ENCODE results near the gene DLEC1.
"Not testable (repeated sequence)": the region's sequence is repeated elsewhere in the genome, so short reads cannot be mapped to it uniquely, and the experiment has no call there.

The DLEC1 gene

DNA sequence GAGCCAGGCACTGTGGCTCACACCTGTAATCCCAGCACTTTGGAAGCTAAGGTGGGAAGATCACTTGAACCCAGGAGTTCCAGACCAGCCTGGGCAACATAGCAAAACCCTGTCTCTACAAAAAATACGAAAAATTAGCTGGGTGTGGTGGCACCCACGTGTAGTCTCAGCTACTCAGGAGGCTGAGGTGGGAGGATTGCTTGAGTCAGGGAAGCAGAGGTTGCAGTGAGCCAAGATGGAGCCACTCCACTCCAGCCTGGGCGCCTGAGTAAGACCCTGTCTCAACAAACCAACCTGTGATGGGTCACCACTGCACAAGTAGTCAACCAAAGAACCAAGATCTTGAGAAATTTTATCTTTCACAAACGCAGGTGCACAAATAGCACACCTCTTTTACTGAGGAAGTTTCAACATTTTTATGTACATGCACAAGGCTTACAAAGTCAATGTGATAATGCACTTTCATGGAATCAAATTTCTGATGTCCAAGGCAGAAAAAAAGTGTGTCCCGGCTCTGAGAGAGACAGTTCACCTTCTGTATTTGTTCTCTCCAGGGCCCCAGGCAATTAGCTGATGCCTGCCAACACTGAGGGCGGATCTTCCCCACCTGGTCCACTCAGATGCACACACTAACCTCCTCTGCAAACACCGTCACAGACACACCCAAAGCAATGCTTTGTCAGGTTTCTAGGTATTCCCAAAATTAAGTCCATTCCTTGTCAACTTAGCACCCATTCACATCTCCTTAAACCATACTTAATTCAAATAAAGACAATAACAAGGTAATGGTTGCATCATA, 85.5 kb downstream of the DLEC1 start:
- DNase-seq: no peak

DNA sequence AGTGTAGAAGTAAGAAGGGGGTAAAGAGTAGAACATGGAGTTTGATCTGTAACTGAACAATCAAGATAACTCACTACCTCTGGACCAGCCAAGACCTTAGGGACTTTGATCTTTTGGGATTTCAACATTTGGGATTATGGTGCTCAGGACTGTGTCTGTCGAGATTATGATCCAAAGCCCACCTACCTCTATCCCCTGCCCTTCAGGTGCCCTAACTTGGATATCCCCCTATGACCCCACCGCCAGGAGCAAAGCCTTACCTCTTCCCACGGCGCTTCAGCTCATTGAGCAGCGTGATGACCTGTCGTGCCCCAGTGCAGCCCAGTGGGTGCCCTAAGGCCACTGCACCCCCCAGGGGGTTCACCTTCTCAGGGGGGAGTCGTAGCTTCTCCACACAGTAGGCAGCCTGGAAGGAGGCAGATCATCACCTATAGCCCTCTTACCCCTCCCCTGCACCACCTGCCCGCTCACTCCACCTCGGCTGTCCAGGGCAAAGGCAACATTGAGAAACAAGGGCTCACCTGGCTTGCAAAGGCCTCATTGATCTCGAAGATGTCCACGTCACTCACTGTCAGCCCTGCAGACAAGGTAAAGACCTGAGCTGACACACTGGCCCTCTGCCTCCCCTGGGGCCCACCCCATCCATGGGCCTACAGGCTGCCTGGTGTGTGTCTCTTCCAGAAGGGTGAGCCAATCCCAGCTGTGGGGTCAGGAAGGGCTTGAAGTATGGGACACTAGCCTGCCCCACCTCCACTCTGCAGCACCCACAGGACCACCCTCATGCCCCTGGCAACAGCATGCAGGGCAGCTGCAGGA, 86.5 kb downstream of the DLEC1 start:
- no peak for DNase-seq

DNA sequence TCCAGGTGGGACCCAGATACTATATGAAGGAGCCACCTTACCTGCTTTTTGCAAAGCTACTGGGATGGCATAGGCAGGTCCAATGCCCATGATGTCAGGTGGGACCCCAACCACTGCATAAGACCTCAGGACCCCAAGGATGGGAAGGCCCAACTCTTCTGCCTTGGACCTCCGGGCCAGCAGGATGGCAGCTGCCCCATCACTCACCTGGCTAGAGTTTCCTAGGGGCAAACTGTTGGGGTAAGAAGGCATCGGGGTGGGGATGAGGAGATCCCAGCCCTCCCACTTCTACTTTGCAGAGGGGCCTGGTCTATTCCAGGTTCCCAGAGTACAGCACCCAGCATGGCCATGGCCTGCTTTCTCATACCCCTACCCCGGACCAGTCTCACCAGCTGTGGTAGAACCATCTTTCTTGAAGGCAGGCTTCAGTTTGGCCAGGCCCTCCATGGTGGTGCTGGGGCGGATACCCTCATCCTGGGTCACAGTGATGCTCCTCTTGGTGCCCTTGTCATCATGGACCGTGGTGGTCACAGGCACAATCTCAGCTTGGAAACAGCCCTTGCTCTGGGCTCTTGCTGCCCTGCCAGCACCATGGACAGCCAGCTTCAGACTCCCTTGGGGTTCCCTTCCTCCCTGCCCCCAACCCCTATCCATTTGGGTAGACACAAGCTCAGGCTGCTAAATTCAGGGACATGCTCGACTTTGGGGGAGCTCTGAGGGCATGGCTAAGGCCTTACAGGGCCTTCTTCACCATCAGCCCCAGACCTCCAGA, 87.3 kb downstream of the DLEC1 start:
- DNase-seq: no peak

DNA sequence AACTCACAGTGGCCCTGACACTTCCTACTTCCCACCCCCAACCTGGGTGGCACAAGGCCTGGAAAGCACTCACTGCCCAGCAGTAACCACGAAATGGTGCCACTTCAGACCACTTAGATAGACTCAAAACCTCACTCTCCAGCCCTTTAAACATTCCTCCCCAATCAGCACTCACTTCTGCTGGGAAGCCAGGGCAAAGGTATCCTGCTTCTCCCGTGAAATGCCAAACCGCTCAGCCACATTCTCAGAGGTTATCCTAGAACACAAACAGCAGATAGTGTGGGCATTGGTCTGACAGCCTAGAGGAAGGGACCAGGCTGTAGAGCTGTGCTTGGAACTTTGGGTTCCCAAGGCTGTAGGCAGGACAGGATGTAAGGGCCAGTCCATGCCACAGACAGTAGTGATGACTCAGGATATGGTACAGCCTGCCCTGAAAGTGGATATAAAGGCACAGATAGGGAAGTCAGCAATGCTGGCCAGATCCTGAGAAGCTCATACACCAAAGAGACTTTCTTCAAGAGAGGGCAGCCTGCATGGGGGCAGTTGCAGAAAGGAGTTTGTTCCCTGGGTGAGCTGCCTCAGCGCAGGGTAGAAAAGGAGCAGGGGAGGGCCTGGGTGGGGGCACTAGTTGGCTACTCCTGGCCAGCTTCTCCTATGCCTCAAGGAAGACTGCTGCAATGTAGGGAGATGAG, 88.7 kb downstream of the DLEC1 start:
- no peak for DNase-seq

DNA sequence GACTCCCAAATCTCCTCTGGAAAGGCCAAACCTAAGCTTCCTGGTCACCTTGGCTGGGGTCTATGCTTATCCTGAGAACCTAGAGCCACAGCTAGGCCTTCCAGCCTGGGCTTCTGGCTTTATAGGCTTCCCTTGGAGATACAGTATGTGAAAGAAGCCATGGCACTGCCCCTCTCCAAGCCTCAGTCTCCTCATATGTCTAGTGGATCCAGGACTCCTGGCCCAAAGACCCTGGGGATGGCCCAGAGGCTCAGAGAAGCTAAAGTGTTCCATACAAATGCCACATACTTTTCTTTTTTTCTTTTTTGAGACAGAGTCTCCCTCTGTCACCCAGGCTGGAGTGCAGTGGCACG, 89.3 kb downstream of the DLEC1 start:
- DNase-seq: no peak

DNA sequence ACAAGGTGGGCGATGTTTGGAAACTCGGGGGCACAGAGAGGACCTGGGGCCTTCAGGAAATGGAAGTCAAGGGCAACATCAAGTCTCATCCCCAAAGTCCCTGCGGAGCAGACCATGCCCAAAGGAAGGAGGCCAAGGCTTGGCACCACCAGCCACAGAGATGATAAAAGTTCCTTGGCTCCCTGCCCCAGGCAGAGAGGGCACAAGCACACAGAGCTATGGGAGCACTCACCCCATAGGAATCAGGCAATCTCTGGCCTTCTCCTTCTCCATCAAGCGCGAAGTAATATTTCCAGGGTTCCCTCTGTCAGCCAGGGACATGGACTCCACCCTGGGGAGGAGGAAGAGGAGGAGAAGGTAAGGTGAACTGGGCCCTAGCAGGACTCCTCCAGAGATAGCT, 90.0 kb downstream of the DLEC1 start:
- no peak for DNase-seq

DNA sequence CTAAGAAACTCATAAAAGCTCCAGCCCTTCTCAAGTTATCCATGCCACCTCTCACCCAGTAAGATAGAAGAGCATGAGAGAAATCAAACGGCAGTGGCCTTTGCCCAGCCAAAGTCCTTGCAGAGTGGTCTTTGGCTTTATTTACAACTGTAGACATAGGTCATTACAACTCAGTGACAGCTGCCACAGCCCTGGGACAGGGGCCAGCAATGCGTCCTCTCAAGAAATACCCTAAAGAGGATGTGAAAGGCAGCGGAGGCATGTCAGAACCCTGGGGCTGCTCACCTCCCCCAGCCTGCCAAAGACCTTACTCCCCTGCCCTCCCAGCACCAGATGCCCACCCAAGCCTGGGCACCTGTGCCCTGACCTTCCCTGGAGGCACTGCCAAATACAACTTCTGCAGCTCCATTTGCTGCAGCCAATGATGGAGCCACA, 91.6 kb downstream of the DLEC1 start:
- DNase-seq: no peak

DNA sequence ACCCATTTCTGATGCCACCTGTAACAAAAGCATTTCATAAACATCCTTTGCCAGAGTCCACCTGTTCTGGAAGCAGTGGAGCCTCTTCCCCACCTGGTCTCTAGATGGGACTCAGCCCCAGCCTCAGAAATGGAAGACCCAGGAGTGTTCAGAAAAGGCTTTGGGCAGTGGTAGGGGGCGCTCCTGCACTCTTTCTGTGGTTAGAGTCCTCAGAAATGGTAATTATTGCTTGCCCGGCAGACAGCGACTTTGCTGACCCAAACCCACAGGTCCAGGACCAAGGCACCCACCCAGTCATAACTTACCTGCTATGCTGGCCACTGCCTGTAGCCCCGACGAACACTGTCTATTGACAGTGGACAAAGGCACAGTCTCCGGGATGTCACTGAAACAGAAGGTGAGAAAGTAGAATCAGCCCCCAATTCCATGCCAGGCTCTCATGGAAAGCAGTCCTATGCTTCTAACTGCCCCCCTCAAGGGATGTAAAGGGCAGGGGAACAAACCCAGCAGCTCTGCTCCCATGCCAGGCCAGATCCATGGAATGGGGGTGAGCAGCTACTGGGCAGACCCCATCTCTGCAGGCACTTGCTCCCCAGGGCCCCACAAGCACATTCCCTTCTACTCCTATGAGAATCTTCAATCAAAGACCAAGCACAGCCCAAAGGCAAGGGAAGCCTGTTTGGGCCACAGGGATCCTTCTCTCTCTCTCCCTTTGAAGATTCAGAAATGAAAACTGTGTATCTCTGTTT, 92.8 kb downstream of the DLEC1 start:
- DNase-seq: peak; percentile 30

DNA sequence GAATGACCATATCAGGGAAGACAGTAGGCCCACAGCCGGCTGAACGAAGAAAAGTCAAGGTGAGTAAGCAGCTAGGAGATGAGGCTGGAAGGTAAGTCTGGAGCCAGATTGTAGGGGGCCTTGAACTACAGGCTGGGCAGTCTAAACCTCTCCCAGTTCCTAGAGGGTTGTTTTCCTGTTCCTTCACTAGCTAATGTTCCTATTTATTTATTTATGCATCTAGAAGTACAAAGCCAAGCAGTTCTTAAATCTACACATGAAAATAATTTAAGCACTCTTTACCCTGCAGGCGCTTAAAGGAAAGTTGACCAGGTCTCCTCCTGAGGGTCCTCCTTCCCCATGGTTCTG, 94.2 kb downstream of the DLEC1 start:
- no peak for DNase-seq

DNA sequence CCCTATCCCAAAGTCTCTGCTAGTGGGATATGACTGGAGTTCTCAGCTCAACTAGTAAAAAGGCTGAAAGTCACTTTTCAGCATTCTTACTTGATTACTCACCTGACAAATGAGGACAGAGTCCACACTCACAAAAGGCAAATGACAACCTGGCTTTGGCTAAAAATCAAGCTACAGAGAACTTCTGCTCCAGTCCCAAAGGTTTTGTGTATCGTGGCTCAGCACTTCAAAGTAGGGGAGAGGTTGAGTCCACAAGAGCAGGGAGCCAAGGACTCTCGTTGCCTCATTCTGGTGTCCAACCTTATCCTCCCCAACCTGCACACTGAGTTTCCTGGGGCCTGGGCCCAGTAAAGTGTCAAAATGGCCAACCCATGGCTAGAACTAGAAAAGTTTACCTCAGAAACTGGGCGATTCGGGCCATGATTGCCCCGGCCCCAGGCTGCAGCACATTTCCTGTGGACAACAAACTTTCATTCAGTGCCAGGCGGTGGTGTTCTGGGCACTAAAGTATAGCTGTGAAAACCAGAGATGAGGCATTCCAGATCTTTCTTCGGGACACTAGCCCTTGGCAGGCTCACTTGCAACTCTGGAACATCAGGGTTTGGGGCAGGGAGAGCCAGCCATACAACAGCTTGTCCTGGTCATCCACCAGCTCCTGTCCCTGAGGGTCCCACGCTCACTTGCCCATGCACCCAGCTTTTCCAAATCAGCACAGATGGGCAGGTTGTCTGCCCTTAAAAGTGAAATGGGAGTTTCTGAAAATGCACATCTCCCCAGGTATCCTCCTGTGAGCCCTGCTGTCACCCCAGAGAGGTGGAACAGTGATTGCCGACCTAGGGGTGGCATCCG, 94.8 kb downstream of the DLEC1 start:
- no peak for DNase-seq

DNA sequence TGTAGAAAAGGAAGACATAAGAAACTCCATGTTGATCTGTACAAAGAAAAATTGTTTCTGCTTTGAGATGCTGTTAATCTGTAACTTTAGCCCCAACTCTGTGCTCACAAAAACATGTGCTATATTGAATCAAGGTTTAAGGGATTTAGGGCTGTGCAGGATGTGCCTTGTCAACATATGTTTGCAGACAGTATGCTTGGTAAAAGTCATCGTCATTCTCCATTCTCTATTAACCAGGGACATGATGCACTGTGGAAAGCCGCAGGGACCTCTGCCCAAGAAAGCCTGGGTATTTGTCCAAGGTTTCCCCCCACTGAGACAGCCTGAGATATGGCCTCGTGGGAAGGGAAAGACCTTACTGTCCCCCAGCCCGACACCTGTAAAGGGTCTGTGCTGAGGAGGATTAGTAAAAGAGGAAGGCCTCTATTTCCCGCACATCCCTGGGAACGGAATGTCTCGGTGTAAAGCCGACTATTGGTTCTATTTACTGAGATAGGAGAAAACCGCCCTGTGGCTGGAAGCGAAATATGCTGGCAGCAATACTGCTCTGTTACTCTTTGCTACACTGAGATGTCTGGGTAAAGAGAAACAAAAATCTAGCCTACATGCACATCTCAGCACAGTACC, 95.6 kb downstream of the DLEC1 start:
- not testable (repeated sequence) for DNase-seq

DNA sequence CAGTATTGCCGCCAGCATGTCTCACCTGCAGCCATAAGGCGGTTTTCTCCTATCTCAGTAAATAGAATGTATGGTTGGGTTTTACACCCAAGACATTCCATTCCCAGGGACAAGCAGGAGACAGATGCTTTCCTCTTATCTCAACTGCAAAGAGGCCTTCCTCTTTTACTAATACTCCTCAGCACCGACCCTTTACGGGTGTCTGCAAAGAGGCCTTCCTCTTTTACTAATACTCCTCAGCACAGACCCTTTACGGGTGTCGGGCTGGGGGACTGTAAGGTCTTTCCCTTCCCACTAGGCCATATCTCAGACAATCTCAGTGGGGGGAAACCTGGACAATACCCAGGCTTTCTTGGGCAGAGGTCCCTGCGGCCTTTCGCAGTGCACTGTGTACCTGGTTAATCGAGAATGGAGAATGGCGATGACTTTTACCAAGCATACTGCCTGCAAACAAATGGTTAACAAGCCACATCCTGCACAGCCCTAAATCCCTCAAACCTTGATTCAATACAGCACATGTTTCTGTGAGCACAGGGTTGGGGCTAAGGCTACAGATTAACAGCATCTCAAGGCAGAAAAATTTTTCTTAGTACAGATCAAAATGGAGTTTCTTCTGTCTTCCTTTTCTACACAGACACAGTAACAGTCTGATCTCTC, 96.7 kb downstream of the DLEC1 start:
- DNase-seq: peak; percentile 42

DNA sequence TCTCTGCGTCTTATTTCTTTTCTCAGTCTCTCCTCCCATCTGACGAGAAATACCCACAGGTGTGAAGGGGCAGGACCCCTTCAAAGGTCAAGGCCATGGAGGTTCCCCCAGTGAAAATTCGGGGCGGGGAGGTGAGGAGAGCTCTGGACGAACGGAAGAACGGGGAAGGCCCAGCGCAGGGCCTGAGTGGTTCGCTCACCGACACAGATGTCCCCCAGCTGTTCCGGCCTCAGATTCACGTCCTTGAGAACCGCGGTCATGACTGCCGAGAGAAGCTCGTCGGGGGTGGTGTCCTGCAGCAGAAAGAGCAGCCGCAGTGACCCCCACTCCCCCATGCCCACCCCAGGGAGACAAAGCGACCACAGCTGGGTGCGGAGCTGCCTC, 97.4 kb downstream of the DLEC1 start:
- no peak for DNase-seq

DNA sequence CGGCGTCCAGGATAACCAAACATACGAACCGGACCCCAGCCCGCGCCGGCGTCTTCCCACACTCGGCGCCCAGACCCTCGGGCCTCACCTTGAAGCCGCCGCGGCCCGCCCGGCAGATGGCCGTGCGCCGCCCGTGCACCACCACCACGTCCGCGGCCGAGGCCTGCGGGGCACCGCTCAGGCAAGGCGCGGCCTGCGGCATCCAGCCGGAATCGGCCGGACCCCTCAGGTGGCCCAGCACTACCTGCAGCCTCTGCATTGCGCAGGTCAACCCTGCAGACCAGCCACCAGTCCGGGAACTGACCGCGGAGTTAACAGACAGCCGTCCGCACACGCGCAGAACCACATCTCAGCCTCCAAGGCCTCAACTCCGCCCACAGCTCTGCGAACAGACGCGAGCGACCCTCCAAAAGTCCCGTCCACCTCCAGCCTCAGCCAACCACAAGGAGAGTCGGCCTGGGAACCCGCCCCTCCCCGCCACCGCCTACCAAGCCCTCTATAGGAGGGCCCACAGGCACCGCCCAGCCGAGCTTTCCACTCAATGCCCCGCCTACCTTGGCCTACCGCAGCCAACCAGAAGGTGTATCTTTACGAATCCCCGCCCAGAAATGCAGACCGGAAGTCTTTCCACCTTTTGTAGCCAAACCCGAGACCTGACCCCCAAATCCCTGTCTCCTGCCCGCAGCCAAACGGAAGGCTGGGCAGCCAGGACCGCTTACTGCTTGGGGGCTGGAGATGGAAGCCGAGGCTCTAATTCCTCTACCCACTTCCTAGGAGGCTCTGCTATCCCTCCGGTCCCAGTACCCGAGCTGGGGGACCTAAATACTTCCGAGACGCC, 98.0 kb downstream of the DLEC1 start, which contains the start of gene ACAA1:
Gene ACAA1, minus strand, starts transcription at position 351 of the 838 bp plus-strand sequence. Its CDS starts 92 bp downstream, at position 259.
- peak; percentile 98 for DNase-seq

DNA sequence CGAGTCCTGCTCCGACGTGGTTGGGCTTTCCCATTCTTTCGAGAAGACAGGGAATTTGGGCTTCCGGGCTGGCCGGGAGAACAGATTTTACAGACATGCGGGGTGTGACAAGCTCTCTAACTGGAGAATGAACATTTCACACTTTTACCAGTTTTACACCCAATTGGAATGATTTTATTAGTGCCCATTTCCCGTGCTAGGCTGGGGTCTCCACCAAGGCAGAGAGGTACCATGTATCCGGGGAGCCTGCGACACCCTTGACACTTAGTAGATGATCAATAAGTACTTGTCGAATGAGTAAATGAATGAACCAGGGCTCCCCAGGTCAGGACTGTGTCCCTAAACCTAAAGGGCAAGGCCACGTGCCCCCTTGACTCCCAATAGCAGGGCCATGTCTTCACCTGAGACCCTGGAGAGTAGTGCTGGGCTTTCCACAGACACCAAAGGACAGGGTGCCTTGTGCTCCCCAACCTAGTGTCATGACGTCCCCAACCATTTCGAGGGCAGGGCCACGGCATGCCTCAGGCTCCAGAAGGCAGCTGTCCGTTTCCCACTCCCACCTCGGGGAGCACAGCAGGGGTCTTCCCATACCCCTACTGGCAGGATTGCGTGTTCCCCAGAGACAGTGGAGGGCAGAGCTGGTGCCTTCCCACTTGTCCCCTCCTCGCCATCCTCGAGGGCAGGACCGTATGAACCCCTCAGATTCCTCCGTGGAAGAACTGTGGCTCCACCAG, 98.8 kb downstream of the DLEC1 start:
- DNase-seq: peak; percentile 24

DNA sequence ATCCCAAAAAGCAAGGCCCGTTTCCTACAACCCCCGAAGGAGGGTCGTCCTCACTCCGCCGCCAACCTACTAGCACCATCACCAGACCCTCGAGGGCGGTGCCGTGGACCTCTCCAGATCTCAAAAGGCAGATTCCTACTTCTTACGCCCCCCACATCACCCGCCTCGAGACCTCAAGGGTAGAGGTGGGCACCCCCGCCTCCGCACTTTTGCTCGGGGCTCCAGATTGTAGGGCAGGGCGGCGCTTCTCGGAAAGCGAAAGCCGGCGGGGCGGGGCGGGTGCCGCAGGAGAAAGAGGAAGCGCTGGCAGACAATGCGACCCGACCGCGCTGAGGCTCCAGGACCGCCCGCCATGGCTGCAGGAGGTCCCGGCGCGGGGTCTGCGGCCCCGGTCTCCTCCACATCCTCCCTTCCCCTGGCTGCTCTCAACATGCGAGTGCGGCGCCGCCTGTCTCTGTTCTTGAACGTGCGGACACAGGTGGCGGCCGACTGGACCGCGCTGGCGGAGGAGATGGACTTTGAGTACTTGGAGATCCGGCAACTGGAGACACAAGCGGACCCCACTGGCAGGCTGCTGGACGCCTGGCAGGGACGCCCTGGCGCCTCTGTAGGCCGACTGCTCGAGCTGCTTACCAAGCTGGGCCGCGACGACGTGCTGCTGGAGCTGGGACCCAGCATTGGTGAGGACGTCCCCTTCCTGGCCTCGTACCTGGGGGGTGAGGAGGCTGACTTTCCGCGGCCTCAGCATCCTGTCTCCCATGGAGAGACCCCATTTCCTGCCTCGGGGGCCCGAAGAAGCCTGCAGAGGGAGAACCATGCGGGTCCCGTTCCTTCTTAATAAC, 99.6 kb downstream of the DLEC1 start, which contains the start of gene MYD88:
Gene MYD88, plus strand, starts transcription at position 313 of the 842 bp plus-strand sequence. Its CDS starts 40 bp downstream, at position 353.
- DNase-seq: peak; percentile 82

DNA sequence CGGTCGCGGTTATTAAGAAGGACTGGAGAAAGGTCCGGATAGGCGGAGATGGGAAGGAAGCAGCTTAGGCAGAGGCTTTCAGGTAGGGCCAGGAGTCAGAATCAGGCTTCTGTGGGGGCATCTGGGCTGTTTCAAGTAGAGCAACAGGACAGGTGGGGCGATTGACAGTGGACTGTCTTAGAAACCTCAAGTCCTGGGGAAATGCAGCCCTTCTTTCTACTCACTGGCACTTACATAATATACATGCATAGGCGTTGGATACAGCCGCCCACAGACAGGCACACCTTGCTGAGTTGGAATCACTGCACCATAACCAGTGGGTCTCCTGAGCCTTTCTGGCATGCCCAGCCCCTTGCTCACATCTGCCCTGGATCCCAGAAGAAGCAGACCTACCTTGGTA, 100.2 kb downstream of the DLEC1 start:
- no peak for DNase-seq
